T-helper 2 cell treated with Interferon-gamma antibody and Interleukin-4, amounts not matched to agents 100 ng/mL and 5 ng/mL, for 36 hours (primary cell): Measurements from ENCODE around the gene LDAH. TPM values are rescaled to one million over a fixed set of nuclear protein-coding genes. Genes with fewer than 3 reads are reported as not detected.

Source experiments
- intact Hi-C: fragments of 100-400 bp; cut with micrococcal nuclease; formaldehyde crosslinking; loops from one replicate; pipeline ENCODE4 v1.15.1; 2023
- total RNA-seq: library from RNA; stranded (reverse); gene quantifications from 2 replicates; pipeline ENCODE4 v1.2.3, GENCODE V29; 2022

The LDAH gene
- total RNA-seq, 1 donor from 2014 or later, result 31.3 TPM

DNA sequence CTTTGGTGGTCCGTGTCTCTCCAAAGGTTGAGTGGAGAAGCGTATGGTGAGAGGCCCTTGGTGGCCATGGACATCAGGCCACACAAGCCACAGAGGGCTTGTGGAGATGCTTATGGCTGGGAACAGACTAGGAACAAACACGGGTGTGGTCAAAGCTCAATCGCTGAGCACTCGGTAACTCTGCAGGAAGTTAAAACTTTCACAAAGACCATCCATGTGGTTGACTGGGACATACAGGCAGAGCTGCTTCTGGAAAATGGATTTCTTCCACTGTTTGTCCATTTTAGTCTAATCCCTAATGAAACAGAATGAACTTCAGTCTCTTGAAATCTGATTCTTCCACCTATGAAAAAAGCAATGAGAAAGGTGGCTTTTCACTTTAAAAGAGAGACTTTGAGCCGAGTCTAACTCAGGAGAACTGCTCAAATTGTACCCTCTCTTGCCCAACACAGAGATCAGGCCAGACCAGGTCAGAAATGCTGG, 138.3 kb downstream of the LDAH start:
- intact Hi-C loops, result no loop called here

DNA sequence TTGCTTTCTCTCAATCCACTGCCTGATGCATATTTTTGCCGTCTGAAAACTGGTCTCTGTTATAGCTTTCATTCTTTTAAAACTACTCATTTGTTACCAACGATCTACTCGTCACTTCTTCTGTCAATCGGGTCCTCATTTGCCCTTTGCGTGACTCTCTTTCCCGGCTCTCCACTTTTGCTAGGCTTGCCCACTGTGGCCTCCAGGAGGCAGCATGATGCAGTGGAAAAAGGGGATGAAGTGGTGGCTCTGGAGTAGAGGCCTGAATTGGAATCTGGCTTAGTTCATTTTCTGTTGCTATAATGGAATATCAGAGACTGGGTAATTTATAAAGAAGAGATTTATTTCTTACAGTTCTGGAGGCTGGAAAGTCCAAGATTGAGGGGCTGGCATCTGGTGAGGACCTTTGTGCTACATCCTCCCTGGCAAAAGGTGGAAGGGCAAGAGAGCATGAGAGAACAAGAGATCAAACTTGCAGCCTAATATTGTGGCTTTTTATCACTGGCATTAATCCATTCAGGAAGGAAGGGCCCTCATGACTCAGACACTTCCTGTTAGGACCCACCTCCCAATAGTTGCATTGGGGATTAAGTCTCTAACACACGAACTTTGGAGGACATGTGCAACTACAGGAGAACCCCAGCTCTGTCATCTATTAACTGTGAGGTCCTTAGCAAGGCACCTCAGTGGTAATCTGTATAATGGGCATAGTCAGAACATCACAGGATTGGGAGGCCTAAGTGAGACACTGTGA, 140.6 kb downstream of the LDAH start:
- intact Hi-C loops, result no loop called here

- intact Hi-C loops, result no loop called here
Measured at GRCh38 chr2:20680744-20681375, 142.0 kb downstream of the LDAH start.

DNA sequence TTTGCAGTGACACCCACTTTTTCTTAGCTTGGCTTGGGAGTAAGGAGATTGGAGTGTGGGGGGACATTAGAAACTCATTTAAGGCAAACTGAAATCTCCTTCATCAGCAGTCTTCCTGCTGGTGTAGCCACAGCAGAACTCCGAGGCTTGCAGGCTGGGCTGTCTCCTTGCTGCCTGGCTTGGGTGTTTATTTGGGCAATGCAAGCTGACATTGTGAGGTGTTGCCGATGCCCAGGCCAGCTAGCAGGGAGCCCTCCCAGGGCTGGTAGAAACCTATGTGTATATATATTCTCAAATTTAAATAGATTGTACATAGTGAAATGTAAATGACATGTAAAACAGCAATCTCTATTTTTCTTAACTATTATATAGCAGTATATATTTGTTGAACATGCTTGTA, 144.1 kb downstream of the LDAH start:
- intact Hi-C loops, result no loop called here

- intact Hi-C loops, result no loop called here
Measured at GRCh38 chr2:20678086-20678395, 144.9 kb downstream of the LDAH start.

GRCh38 chr2:20677301-20678085, 145.4 kb downstream of the LDAH start:
- intact Hi-C loops, result no loop called here

GRCh38 chr2:20676353-20677215, 146.3 kb downstream of the LDAH start:
- intact Hi-C loops, result no loop called here

DNA sequence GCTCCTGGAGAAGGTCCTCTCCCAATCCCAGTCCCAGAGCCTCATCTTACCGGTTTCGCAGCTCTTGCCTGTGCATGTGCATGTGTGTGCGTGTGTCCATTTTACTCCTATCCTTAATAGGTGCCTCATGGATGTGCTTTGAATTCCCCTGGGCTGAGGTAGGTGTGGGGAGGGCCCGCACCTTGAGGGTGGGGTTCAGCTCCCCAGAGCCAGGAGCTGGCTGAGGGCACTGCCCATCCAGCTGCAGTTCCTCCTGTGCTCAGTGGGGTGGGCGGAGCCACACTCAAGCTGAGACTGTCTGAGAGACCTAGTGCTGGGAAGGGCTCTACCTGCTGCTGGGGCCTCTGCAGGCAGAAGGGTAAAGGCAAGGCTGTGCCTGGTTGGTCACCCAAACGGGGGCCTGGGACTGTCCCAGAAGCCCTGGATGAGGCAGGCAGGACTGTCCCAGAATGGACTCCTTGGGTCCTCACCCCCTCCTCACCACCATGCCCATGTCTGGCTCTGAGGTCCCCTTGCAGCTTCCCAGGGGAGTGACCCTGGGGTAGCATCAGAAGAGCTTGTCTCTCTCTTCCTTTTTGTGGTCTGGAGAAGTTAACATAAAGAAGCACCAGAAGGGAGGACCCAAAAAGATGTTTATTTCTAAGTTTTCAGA, 147.1 kb downstream of the LDAH start:
- intact Hi-C loops, result no loop called here

DNA sequence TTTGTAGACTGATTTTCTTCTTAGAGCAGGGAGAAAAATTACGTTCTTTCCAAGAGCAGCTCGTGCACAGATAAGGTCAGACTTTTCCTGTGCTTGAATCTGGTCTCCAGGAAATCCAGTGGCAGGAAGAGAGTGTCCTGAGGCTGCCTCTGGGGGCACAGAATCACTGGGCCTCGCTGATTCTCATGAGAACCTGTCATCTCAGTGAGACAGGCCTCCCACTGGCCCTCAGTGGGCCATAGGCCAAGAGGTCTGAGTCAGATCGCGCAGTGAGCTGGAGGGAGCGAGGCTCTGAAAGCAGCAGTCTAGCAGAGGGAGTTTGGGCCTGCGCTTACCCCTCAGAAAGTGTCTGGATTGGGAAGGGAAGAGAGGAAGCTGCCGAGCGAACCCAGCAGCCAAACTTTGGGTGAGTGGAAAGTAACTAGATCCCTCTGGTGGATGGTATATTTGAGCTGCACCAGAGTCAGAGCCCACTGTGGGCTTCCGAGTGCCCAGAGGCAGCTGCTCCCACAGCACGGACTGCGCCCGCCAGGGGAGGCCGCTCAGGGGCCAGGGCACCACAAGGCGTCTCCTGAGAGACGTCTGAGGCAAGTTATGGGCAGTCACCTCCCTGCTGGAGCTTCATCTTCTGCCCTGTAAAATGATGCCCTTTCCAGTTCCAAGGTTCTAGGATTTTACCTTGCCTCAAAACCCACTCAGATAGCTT, 147.8 kb downstream of the LDAH start:
- intact Hi-C loops, result no loop called here

- intact Hi-C loops, result no loop called here
Measured at GRCh38 chr2:20674309-20674965, 148.5 kb downstream of the LDAH start.

DNA sequence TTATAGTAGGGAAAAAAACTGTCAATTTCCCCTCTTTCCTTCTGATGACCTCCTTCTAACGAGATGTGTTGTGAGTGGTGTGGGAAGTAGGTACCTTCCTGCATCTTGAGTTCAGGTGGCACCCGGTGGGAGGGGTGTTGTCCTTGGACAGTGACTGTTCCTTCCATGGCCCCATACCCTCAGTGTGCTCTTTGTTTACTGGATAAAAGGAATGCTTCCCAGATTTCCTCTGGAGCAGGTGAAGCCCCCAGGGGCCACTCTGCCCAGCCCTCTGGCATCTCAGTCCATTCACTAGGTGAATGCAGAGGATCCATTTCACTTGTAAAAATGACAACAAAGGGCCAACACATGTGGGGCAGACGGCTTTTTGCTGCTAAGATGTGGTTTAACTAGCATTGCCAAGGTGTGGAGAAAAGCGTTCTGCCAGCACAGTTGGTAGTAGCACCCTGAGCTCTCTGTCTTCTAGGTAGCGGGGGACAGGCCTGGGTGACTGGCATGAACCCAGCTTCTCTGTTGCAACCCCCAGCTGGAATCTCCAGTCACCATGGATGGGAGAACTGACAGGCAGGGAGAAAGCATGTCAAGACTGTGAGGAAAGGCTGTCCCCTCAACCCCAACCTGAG, 149.1 kb downstream of the LDAH start:
- intact Hi-C loops, result no loop called here

- intact Hi-C loops, result no loop called here
Measured at GRCh38 chr2:20672201-20672951, 150.5 kb downstream of the LDAH start.

- intact Hi-C loops, result no loop called here
Measured at GRCh38 chr2:20671736-20672080, 151.2 kb downstream of the LDAH start.

- intact Hi-C loops, result no loop called here
Measured at GRCh38 chr2:20671036-20671735, 151.7 kb downstream of the LDAH start.

DNA sequence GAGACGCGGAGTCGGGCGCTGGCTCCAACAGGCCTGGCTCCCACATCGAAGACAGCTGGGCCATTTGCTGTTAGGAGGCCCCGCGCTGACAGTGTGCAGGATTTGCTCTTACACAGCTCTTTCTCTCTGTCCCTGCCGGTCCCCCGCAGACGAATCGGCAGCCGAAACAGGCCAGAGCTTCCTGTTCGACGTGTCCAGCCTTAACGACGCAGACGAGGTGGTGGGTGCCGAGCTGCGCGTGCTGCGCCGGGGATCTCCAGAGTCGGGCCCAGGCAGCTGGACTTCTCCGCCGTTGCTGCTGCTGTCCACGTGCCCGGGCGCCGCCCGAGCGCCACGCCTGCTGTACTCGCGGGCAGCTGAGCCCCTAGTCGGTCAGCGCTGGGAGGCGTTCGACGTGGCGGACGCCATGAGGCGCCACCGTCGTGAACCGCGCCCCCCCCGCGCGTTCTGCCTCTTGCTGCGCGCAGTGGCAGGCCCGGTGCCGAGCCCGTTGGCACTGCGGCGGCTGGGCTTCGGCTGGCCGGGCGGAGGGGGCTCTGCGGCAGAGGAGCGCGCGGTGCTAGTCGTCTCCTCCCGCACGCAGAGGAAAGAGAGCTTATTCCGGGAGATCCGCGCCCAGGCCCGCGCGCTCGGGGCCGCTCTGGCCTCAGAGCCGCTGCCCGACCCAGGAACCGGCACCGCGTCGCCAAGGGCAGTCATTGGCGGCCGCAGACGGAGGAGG, 152.4 kb downstream of the LDAH start:
- intact Hi-C loops, result no loop called here

- intact Hi-C loops, result no loop called here
Measured at GRCh38 chr2:20669562-20670314, 153.2 kb downstream of the LDAH start.
